GM18499 (cell line): ENCODE results near the gene SHLD1.

Experiments used
- ATAC-seq: cut with Tn5 transposase; IDR thresholded peaks from one replicate; pipeline ENCODE4 v1.9.1; 2021; ENCODE audit warnings: moderate number of reproducible peaks; ENCODE audit not compliant: insufficient read depth, unreplicated experiment

The SHLD1 gene

DNA sequence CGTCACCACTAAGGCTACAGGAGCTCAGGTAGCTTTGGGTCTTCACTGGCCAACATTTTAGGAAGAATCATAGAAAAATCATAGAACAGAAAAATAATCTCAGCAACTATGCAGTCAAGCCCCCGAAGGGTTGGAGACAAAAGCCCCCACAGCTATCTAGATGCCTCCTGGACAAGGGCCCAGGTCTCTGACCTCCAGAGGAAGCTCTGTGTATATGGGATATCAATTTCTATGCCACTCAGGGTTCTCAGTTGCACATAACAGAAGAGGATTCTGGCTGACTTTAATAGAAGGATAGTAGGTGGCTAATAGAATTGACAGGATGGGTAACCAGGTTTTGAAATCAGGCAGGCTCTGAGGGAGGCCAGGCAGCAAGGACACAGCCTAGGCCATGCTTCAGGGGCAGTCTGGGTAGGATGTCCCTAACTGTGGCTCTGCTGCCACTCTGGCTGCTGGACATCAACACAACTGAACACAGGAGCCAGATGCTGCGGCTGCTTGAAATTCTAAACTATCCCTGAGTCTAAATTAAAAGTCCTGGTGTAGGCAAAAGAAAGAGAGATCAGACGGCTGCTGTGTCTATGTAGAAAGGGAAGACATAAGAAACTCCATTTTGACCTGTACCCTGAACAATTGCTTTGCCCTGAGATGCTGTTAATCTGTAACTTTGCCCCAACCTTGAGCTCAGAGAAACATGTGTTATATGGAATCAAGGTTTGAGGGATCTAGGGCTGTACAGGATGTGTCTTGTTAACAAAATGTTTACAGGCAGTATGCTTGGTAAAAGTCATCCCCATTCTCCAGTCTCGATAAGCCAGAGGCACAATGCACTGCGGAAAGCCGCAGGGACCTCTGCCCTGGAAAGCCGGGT lies 134.5 kb downstream of the SHLD1 start:
- ATAC-seq = no peak

GRCh38 chr20:5885866-5886265 lies 135.7 kb downstream of the SHLD1 start:
- no peak for ATAC-seq

DNA sequence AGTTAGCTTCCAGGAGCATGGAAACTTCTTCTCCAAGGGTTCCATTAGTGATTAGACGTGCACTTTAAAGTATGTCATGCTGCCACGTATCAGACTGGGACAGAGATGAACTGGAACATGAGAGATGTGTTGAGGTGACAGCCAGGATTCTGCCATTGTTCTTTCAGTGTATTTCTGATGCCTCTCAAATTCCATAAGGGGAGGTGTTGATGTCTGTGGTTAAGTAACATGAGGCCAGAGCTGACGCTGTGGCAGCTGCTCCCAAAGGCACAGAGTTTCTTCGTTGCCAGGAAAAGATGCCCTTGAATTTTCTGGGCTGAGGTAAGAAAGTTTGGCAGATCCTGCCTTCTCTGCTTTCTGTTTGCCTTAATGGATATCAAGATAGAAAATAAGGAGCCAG lies 136.6 kb downstream of the SHLD1 start:
- ATAC-seq = no peak

- ATAC-seq = no peak
Observed at GRCh38 chr20:5887386-5887785, 137.2 kb downstream of the SHLD1 start.

DNA sequence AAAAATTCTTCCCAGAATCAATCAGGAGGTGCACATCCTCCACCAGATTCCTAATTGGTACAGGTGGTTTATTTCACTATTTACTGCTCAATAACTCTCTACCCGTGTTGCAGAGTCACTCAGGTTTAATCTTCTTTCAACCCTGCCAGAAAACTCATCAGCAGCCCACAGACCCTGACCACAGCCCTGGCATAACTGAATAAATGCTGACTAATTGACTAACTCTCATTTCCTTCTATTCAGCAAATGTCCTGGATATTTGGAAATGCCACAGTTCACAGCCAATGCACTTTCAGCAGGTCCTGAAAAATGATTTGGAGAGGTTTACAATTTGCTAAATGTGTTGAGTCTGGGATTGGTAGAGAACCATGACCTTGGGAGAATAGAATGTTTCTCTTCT lies 137.8 kb downstream of the SHLD1 start:
- ATAC-seq = no peak

GRCh38 chr20:5890773-5891441 lies 140.7 kb downstream of the SHLD1 start:
- no peak for ATAC-seq

DNA sequence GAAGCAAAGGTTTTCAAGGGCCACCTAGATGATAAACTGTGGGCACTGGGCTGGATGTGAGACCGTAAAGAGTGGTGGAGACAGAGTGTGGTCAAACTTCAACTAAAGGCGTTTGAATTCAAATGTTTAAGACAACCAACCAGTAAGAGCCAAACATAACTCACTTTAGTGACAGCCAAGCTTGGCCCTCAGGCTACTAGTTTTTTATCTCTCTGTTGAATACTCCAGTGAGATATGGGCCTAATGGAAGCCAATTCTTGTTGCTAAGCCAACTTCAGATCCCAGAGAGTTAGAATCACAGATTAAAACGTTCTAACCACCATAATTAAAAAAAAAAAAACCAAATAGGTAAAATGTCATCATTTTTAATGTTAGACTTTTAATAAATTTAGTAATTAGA lies 142.9 kb downstream of the SHLD1 start:
- ATAC-seq = no peak

- ATAC-seq = no peak
Observed at GRCh38 chr20:5893621-5894020, 143.4 kb downstream of the SHLD1 start.

DNA sequence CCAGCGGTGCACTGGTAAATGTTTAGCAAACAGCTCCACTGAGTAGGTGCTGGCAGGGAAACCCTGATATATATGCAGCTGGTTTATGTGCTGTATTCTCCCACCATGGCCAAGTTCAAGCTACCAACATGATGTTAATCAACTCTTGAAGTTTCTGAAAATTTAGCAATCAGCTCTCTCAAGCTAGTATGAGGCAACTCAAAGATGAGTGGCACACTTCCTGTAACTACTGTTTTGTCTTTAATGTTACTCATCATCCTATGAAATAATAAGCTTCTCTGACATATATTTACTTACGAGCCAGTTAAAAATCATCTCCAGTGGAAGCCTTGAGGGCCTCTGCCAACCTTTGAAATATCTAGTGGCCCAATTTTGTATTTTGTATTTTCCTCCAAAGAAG lies 145.4 kb downstream of the SHLD1 start:
- ATAC-seq = no peak

GRCh38 chr20:5899444-5899843 lies 149.2 kb downstream of the SHLD1 start:
- no peak for ATAC-seq

GRCh38 chr20:5900908-5901307 lies 150.7 kb downstream of the SHLD1 start:
- no peak for ATAC-seq

GRCh38 chr20:5908981-5909380 lies 158.8 kb downstream of the SHLD1 start:
- ATAC-seq = no peak

DNA sequence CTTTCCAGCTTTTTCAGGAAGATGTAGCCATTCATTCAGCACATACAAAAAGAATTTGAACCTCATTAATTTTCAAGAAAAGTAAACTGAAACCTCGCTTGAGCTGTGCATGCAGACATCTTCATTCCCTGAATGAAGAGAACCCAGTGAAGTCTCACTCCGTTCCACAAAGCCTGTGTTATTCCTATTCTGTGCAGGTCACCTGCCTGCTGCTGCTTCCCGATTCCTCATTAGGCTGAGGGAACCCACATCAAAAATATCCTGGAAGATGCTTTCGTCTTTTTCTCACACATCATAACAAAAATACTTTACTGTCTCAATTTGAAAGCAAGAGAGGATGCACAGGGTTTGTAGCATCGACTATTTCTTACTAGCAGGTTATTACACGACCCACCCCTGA lies 160.0 kb downstream of the SHLD1 start:
- ATAC-seq = no peak

- ATAC-seq = no peak
Observed at GRCh38 chr20:5913166-5913565, 163.0 kb downstream of the SHLD1 start.
